Fibroblast of the aortic adventitia (primary cell): Measurements from ENCODE around the gene STT3A. TPM values are rescaled to one million over a fixed set of nuclear protein-coding genes. Genes with fewer than 3 reads are reported as not detected.
"Not testable (repeated sequence)": the region's sequence is repeated elsewhere in the genome, so short reads cannot be mapped to it uniquely, and the experiment has no call there.

ENCODE experiments used
- DNase-seq: peaks from one replicate; pipeline ENCODE4 v3.0.0-alpha.2; 2010; ENCODE audit warnings: low read depth
- H3K4me3 ChIP-seq: 2 replicates; pipeline ENCODE4 v1.5.1; 2011; ENCODE audit warnings: low read depth, mild to moderate bottlenecking, control low read depth, low read length, moderate library complexity
- total RNA-seq: library from RNA; depleted of rRNA; stranded (reverse); fragments of >200 nt; gene quantifications from 2 replicates; pipeline ENCODE4 v1.2.3, GENCODE V29; 2012; ENCODE audit warnings: low replicate concordance
- TF ChIP-seq, protein P1 (sequence below): IDR thresholded peaks from 2 replicates; pipeline ENCODE4 v1.5.1; 2011; ENCODE audit warnings: mild to moderate bottlenecking, low read length, control low read depth, inconsistent platforms; ENCODE audit not compliant: insufficient read depth

Gene STT3A
- total RNA-seq, 1 donor = 285 TPM

DNA sequence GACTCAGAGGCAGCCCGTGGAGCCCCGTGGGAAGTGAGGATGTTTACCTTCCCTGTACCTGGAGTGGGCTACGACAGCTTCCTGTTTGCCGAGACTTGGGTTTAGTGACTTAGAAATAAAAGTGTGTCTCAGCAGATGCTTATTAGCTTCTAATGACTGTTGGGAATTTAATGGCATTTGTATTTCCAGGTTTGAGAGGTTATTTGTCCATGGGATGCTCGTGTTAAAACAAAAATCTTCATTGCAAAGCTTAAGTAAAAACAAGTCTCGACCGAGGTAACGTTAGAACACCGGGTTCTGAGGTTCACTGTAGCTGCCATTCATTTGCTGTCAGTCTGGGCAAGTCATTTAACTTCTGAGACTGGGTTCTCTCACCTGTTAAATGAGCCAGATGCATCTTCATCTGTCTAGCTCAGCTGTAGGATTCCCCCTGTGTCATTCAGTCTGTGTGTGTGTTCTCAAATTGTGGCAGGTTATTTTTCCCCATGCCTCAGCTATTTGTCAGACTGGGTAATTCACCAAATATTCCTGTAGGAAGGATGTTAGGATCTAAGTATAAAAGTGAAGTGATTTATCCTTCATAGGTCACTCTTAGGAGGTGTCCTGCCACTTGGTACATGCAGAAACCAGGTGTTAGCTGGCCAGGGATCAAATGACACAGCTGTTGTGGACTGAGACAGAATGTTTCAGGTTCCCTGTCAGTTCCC, 22.6 kb upstream of the STT3A start:
- TF ChIP-seq, protein P1, sequence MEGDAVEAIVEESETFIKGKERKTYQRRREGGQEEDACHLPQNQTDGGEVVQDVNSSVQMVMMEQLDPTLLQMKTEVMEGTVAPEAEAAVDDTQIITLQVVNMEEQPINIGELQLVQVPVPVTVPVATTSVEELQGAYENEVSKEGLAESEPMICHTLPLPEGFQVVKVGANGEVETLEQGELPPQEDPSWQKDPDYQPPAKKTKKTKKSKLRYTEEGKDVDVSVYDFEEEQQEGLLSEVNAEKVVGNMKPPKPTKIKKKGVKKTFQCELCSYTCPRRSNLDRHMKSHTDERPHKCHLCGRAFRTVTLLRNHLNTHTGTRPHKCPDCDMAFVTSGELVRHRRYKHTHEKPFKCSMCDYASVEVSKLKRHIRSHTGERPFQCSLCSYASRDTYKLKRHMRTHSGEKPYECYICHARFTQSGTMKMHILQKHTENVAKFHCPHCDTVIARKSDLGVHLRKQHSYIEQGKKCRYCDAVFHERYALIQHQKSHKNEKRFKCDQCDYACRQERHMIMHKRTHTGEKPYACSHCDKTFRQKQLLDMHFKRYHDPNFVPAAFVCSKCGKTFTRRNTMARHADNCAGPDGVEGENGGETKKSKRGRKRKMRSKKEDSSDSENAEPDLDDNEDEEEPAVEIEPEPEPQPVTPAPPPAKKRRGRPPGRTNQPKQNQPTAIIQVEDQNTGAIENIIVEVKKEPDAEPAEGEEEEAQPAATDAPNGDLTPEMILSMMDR = no peak
- H3K4me3 ChIP-seq = peak overlapping the region; percentile 80
- no peak for DNase-seq

DNA sequence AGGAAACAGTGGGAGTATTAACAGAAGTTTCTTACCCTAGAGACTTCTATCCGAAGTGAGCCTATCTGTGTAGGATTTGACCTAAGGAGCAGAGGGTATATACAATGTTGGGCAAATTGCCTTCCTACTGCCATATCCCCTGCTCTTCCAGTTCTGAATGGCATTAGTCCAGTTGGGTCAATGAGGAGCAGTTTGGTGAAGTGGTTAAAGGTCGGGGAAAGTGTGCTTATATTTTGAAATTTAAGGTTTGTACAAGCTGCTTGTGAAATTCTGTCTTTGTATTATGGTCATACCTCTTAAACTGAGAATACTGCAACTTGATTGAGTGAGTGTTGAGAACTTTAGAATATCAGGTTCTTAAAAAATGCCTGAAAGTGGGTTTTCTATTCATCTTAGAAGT, 21.7 kb upstream of the STT3A start:
- TF ChIP-seq, protein P1 = no peak
- no peak for DNase-seq
- H3K4me3 ChIP-seq = peak overlapping the region; percentile 80

DNA sequence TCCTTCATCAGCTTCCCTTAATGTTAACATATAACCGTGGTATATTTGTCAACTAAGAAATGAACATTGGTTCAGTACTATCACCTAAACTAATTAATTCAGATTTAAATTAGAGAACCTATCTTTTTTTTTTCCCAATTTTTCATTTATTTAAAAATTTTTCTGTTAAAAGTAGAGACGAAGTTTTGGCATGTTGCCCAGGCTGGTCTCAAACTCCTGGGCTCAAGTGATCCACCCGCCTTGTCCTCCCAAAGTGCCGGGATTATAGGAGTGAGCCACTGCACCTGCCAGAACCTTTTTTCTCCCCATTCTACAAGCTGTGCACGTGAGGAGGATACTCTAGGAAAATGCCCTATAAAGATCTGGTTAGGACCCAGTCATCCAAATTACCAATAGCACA, 19.7 kb upstream of the STT3A start:
- no peak for DNase-seq
- TF ChIP-seq, protein P1 = no peak
- H3K4me3 ChIP-seq = no peak overlapping the region

DNA sequence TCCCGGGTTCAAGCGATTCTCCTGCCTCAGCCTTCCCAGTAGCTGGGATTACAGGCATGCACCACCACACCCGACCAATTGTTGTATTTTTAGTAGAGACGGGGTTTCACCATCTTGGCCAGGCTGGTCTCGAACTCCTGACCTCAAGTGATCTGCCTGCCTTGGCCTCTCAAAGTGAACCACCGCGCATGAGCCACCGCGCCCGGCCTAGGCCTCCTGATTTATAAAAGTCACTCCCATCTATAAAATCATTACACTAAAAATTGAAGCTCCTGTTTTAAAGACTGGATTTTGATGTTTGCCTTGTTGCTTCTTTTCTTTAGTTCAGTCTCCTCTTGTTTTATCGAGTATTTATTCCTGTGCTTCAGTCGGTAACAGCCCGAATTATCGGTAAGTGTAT, 15.5 kb upstream of the STT3A start:
- not testable (repeated sequence) for H3K4me3 ChIP-seq, DNase-seq

DNA sequence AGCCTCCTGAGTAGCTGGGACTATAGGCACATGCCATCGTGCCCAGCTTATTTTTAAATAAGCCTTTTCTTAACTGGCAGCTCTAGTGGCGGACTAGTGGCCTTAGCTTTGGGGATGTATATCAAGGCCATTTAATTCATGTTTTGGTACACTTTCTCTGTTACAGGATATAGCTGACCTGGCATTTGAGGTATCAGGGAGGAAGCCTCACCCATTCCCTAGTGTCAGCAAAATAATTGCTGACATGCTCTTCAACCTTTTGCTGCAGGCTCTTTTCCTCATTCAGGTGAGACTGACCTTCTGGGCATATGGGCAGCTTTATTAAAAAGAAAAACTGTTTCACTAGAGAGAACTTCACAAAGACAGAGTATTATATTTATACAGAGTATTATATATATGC, 13.9 kb upstream of the STT3A start:
- TF ChIP-seq, protein P1 = no peak
- H3K4me3 ChIP-seq = no peak overlapping the region
- no peak for DNase-seq

DNA sequence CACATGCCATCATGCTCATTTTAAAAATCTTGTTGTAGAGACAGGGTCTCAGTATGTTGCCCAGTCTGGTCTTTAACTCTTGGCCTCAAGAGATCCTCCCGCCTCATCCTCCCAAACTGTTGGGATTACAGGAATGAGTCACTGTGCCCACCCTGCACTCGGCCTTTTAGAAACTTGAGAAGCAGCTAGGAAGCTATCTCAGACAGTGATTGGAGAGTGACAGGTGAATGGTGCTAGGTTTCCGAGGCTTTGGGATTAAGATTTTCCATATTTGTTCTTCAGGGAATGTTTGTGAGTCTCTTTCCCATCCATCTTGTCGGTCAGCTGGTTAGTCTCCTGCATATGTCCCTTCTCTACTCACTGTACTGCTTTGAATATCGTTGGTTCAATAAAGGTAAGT, 12.8 kb upstream of the STT3A start:
- TF ChIP-seq, protein P1 = no peak
- H3K4me3 ChIP-seq = no peak overlapping the region

DNA sequence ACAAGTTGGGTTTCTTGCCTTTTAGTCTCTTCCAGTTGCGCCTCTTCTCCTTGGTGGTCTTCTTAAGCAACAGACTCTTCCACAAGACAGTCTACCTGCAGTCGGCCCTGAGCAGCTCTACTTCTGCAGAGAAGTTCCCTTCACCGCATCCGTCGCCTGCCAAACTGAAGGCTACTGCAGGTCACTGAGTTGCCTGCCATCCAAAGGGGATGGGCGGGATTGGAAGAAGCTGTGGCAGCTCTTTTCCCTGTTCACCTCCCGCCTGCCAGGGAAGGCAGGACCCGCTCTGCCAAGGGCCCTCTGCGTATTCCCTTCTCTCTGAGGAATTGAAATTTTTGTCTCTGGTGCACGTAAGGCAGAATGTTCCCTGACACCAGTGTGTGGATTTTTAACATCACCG, 9.2 kb upstream of the STT3A start:
- no peak for DNase-seq
- no peak overlapping the region for H3K4me3 ChIP-seq
- TF ChIP-seq, protein P1 = no peak

More for the DNA sequence above, 12.8 kb upstream of the STT3A start:
- DNase-seq = no peak
